HuH-7 (cell line): ENCODE measurements around the gene PARM1.

ENCODE experiments used
- DNase-seq: peaks from one replicate; pipeline ENCODE4 v3.0.0; 2011; ENCODE audit warnings: low spot score

Gene PARM1

GRCh38 chr4:74942251-74942917 is 9.5 kb downstream of the PARM1 start:
- no peak for DNase-seq

DNA sequence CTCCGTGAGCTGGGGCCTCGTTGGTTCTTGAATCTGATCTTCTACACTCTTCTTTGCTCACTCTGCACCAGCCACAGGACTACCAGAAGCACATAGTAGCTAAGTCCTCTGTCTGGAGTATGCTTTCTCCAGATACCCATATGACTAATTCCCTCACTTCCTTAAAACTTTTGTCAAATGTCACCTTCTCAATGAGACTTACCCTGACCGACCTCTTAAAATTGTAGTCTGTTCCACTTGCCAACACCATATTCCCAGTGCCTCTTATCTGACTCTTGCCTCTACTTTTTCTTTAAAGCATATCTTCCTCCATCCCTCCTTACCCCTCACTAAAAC is 10.0 kb downstream of the PARM1 start:
- DNase-seq: no peak

- DNase-seq: peak; percentile 11
These were observed 11.5 kb downstream of the PARM1 start for GRCh38 chr4:74944354-74944793.

DNA sequence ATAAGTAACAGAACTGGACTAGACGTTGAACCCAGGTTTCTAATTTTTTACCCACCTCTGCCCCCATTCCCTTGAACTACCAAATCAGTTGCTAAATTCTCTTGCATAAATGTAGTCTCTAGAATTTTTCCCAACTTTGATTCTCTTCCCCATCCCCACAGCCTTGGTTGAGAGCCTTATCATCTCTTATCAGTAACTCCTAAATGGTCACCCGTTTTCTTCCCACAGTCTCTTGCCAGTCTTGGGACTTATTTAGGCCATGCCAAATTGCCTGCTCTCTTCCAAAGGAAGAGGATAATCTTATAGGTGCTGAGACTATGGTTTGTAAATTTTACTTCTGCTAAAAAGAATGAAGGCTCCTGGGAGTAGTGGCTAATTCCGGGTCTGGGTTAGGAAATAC is 13.3 kb downstream of the PARM1 start:
- DNase-seq: no peak

DNA sequence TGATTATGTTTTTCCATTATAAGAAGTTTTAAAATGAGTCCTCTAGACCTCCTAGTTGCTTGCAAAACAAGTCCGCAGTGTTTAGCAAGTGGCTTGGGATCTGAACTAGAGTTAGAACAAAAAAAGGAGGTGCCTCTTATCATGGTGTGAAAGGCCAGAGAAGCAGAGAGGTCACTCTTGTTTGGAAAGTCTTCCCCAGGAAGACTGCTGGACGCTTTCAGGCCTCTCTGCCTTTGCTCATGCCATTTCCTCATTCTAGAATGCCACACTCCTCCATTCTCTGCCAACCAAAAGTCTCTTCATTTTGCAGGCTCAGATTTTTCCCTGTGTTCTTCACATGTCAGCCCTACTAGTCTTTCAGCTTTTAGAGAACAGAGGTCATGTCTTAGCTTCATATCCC is 14.9 kb downstream of the PARM1 start:
- DNase-seq: no peak

DNA sequence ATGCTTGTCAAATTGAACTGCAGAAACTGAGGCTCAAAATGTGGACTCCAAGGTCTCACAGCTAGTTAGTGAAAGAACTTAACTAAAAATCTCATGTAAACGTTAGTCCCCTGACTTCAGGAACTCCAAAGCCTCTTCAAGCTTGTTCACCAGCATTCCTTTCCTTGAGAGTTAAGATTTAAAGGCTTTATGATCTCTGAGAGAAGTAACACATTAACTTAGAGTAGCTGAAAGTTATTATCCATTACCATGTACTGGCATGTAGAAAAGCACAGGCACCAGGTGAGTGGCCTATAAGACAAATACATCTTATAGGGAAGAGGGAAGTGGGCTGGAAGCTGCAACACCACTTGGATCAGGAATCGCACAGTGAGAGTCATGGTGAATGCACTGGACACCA is 15.3 kb downstream of the PARM1 start:
- DNase-seq: no peak

GRCh38 chr4:74950200-74950599 is 17.3 kb downstream of the PARM1 start:
- DNase-seq: no peak

DNA sequence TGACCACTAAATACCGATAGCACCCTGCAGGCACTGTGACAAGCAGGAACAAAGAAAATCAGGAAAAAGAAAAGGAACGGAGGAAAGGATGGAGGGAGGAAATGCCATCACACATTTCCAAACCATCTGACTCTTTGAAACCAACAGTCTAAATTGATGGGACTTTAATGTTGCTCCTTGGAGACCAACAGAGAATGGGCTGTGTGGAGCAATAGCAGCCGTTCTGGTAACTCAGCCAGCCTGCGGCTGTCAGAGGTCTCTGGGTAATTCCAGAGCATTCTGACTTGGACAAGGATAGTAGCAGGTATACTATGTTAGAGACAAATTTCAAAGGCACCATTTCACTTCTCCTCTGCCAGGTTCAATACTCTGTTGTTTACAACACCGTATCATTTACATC is 18.0 kb downstream of the PARM1 start:
- DNase-seq: no peak

GRCh38 chr4:74953647-74954046 is 20.7 kb downstream of the PARM1 start:
- DNase-seq: no peak

DNA sequence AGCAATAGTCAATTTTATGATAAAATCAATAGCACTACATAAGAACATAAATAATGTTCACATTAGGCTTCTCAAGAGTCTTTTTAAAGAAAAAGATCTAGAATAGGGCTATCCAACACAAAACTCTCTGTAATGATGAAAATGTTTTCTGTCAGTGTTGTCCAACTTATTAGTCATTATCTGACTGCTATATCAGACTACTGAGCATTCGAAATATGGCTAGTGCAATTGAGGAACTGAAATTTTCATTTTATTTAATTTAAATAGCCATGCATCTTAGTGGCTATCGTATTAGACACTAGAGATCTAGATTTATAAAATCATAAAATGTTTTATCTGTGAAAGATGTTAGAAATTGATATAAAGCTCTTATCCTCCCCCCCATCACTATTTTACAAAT is 26.0 kb downstream of the PARM1 start:
- no peak for DNase-seq

DNA sequence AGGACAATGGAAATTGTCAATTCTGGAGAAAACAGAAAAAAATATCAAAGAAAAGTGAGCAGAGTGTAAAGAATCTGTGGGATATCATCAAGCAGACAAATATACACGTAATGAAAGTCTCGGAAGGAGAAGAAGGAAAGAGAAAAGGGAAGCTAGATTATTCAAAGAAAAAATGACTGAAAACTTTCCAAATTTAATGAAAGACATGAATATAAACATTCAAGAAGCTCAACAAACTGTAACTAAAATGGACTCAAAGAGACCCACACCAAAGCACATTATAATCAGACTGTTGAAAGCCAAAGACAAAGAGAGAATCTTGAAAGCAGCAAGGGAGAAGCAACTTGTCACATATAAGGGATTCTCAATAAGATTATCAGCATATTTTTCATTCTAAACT is 28.3 kb downstream of the PARM1 start:
- no peak for DNase-seq

GRCh38 chr4:74962584-74962983 is 29.7 kb downstream of the PARM1 start:
- no peak for DNase-seq

GRCh38 chr4:74964311-74964710 is 31.4 kb downstream of the PARM1 start:
- no peak for DNase-seq

DNA sequence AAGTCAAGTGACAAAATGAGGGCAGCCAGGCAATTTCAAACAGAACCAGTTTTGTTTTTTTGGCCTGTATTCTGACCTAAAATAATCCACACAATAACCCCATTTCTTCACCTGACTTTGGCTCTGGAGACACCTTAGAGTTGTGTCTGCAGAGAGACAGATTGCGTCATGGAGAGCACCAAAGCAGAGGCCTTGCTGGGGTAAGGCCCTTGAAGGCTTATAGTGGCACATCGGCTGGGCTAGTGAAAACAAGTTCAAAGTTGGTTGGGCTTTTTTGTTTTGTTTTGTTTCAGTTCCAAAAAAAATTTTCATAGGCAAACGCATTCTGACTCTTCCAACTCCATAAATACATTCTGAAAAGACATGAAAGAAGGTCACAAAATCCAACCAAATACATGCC is 34.4 kb downstream of the PARM1 start:
- no peak for DNase-seq

- DNase-seq: no peak
These were observed 35.7 kb downstream of the PARM1 start for GRCh38 chr4:74968456-74969164.

- DNase-seq: peak; percentile 19
These were observed 36.9 kb downstream of the PARM1 start for GRCh38 chr4:74969507-74970474.

- no peak for DNase-seq
These were observed 37.7 kb downstream of the PARM1 start for GRCh38 chr4:74970577-74970976.

DNA sequence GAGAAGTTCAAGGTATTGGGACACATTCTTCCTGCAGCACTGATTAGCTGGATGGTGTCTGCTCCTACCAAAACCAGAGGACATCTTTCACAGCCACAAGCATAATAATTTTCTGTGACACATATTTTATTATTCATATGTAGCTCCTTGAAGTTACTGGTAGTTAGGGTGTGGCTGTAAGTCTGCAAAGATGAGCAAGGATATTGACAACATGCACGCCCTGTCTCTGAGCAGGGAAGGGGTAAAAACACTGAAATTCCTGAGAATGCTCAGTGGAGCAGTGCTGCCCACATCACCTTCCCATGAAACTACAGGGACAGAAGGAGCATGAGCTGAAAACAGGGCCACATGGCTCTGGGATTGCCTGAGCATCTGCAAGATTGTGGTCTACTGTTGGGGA is 38.9 kb downstream of the PARM1 start:
- DNase-seq: no peak

- DNase-seq: no peak
These were observed 42.2 kb downstream of the PARM1 start for GRCh38 chr4:74975082-74975481.

DNA sequence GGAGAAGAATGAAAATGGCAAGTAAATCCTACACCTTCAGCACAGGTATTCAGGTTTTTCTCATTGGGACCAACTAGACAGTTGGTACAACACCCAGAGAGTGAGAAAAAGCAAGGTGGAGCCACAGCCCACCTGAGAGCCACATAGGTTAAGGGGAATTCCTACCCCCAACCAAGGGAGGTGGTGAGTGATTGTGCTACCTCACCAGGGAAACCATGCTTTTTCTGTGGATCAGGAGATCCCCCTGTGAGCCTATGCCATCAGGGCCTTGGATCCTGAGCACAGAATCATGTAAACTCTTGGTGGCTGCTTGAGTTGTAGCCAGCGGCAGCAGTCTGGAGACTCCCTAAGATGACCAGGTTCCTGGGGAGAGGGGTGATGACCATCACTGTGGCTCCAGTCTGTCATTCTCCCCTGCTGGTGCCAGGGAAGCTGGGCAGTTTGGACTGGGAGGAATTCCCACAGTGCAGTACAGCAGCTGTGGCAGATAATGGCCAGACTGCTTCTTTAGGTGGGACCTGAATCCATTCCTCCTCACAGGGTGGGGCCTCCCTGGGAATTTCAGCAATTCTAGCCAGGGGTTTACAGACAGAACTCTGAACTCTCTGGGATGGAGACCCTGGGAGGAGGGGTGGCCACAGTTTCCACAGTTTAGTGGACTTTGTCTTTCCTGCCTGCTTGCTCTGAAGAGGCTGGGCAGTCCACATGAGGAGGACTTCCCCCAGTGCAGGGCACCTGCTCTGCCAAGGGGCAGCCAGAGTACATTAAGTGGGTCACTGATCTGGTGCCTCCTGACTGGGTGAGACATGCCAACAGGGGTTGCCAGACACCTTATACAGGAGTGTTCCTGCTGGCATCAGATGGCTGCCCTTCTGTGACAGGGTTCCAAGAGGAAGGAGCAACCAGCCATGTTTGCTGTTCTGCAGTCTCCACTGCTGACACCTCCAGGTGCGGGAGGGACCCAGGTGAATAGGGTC is 43.2 kb downstream of the PARM1 start:
- no peak for DNase-seq

GRCh38 chr4:74982546-74983252 is 49.8 kb downstream of the PARM1 start:
- DNase-seq: no peak
